Measurements from ENCODE around the gene PTDSS2. TPM values are rescaled to one million over a fixed set of nuclear protein-coding genes. Genes with fewer than 3 reads are reported as not detected.
A peak's percentile ranks its signal among the peaks of the same experiment; 100 is the strongest.

PTDSS2 gene
- total RNA-seq, 1 experiment from 2014 or later: 49.5 TPM

DNA sequence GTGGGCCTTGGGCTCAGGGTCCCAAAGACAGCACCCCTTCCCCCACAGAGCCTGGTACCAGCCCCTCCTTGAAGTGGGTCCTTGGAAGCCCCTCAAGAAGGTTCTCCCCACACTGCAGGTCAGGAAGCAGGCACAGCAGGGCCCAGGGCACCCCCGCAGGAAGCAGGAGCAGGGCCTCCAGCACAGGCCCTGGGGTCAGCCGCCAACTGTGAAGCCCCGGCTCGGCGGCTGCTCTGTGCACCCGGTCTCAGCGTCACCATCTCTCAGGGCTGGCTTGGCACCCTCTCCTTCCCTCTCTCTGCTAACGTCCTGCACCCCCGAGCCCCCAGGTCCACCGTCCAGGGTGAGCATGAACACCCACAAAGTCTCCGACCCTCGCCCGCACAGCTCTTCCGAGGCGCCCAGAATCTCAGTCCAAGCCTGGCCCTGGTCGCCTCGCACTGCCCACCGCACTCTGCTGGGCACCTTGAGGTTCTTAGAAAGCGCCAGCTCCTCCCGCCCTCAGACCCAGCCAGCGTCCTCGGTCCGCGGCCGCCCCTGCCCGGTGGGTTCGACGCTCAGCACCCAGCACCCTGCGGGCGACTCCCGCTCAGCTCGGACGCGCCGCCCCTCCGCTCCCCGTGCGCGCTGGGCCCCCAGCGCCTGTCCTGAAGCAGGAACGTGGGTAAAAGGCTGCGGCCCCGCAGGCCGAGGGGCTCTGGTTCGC, 33.9 kb upstream of the PTDSS2 start:
- ChIA-PET CTCF (interaction anchor here (0.8 to 3.9 kb wide), 9 partner anchors 9 to 166 kb away, joined by 3 to 35 read pairs (median 4); no protein-coding TSS in a partner anchor), POLR2A (interaction anchor here (0.9 to 2.4 kb wide), 7 partner anchors 9 to 120 kb away, joined by 3 to 12 read pairs (median 4); partner anchors contain the start of genes IFITM5 and PKP3)
- Mint-ChIP-seq H3K36me3 (no peaks in the 10 kb centered on the region), H3K4me1 (peaks cover 23% of the 10 kb centered on the region), H3K27ac (no peak overlapping the region), H3K9me3 (no peaks in the 10 kb centered on the region), H3K27me3 (ENCODE audit: low read depth) (peaks cover 10% of the 10 kb centered on the region), H3K4me3 (peak overlapping the region; percentile 74)
- ATAC-seq (peak; percentile 1; the same call in 1 of the 2 replicates), DNase-seq (ENCODE audit: low spot score) (peak; percentile 21)
- TF ChIP-seq, protein P1, sequence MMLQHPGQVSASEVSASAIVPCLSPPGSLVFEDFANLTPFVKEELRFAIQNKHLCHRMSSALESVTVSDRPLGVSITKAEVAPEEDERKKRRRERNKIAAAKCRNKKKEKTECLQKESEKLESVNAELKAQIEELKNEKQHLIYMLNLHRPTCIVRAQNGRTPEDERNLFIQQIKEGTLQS (CRISPR knock-in tag; conservative IDR thresholded peaks at IDR 0.05): 0 out of 2 replicates have a peak, but pooled peaks have one; percentile 25
- no peak for TF ChIP-seq GTF2I (CRISPR knock-in tag; conservative IDR thresholded peaks at IDR 0.05)
- TF ChIP-seq ZNF671 (CRISPR knock-in tag; IDR thresholded peaks at IDR 0.05): no peak
- 0 out of 2 replicates have a peak, but pooled peaks have one; percentile 52 for TF ChIP-seq ATF1 (CRISPR knock-in tag; IDR thresholded peaks at IDR 0.05)

DNA sequence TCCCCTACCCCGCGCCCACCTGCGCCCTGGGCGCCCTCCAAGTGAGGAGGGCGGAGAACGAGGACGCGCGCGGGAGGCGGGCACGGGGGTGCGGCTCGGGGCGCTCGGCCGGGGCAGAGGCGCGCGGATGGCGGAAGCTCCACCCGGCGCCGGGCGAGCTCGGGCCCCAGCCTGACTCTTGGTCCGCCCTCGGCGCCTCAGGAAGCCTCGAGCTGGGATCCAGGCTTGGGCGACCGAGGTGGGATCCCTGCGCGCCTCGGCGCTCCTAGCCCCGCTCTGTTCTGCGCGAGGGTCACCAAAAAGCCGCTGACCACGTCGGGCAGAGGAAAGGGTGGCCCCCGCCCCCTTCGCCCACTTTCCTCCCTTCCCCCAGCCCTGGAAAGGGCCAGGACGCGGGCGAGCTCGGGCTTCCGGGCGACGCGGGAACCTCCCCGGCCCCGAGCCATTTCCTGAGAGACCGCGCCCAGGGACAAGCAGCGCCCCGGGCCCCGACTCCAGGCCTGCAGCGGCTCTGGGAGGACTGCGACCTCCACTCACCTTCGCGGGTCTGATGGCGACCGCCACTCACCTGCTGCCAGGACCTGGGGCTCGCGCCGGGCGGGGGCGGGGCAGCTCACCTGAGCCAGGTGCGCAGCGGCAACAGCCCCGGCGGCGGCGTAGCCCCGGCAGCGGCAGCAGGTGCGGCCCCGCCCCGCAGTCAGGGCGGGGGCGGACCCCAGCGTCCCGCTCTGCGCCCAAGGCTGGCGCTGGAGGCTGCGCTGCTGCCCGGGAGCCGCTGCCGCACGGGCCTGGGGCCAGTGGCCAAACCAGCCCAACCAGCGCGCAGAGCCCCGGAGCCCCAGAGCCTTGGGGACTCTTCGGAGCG, 33.1 kb upstream of the PTDSS2 start:
- H3K4me3 Mint-ChIP-seq: peak overlapping the region; percentile 74
- peaks cover 10% of the 10 kb centered on the region for H3K27me3 Mint-ChIP-seq (ENCODE audit: low read depth)
- ATAC-seq: peak; percentile 84
- DNase-seq (ENCODE audit: low spot score): peak; percentile 88
- POLR2A ChIA-PET: interaction anchor here (0.6 to 2.4 kb wide), 8 partner anchors 9 to 119 kb away, joined by 3 to 12 read pairs (median 4); partner anchors contain the start of genes IFITM5 and PKP3
- CTCF ChIA-PET: interaction anchor here (0.6 to 3.9 kb wide), 10 partner anchors 10 to 167 kb away, joined by 3 to 35 read pairs (median 4); partner anchors contain the start of gene PKP3
- no peaks in the 10 kb centered on the region for H3K9me3 Mint-ChIP-seq
- H3K36me3 Mint-ChIP-seq: no peaks in the 10 kb centered on the region
- H3K4me1 Mint-ChIP-seq: peaks cover 23% of the 10 kb centered on the region
- H3K27ac Mint-ChIP-seq: no peak overlapping the region
- TF ChIP-seq, protein P2, sequence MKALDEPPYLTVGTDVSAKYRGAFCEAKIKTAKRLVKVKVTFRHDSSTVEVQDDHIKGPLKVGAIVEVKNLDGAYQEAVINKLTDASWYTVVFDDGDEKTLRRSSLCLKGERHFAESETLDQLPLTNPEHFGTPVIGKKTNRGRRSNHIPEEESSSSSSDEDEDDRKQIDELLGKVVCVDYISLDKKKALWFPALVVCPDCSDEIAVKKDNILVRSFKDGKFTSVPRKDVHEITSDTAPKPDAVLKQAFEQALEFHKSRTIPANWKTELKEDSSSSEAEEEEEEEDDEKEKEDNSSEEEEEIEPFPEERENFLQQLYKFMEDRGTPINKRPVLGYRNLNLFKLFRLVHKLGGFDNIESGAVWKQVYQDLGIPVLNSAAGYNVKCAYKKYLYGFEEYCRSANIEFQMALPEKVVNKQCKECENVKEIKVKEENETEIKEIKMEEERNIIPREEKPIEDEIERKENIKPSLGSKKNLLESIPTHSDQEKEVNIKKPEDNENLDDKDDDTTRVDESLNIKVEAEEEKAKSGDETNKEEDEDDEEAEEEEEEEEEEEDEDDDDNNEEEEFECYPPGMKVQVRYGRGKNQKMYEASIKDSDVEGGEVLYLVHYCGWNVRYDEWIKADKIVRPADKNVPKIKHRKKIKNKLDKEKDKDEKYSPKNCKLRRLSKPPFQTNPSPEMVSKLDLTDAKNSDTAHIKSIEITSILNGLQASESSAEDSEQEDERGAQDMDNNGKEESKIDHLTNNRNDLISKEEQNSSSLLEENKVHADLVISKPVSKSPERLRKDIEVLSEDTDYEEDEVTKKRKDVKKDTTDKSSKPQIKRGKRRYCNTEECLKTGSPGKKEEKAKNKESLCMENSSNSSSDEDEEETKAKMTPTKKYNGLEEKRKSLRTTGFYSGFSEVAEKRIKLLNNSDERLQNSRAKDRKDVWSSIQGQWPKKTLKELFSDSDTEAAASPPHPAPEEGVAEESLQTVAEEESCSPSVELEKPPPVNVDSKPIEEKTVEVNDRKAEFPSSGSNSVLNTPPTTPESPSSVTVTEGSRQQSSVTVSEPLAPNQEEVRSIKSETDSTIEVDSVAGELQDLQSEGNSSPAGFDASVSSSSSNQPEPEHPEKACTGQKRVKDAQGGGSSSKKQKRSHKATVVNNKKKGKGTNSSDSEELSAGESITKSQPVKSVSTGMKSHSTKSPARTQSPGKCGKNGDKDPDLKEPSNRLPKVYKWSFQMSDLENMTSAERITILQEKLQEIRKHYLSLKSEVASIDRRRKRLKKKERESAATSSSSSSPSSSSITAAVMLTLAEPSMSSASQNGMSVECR (CRISPR knock-in tag; IDR thresholded peaks at IDR 0.05; ENCODE audit: borderline replicate concordance): 0 out of 2 replicates have a peak, but pooled peaks have one; percentile 60
- TF ChIP-seq TP53 (CRISPR knock-in tag; IDR thresholded peaks at IDR 0.05) (no peak), ZNF138 (CRISPR knock-in tag; conservative IDR thresholded peaks at IDR 0.05) (0 out of 2 replicates have a peak, but pooled peaks have one; percentile 25), ZNF416 (CRISPR knock-in tag; IDR thresholded peaks at IDR 0.05) (no peak), SMAD4 (CRISPR knock-in tag; IDR thresholded peaks at IDR 0.05) (no peak), CBFB (CRISPR knock-in tag; IDR thresholded peaks at IDR 0.05; ENCODE audit: low read depth) (peak; percentile 53; the same call in 1 of the 2 replicates), CREM (CRISPR knock-in tag; IDR thresholded peaks at IDR 0.05) (no peak), ZNF232 (CRISPR knock-in tag; IDR thresholded peaks at IDR 0.05) (no peak), ESRRA (CRISPR knock-in tag; IDR thresholded peaks at IDR 0.05; ENCODE audit: borderline replicate concordance) (peak; percentile 54; the same call in 1 of the 2 replicates), MXD4 (CRISPR knock-in tag; IDR thresholded peaks at IDR 0.05; ENCODE audit: borderline replicate concordance) (no peak), PRRX2 (CRISPR knock-in tag; IDR thresholded peaks at IDR 0.05) (no peak), ETV6 (CRISPR knock-in tag; IDR thresholded peaks at IDR 0.05) (peak; percentile 75; the same call in 1 of the 2 replicates), ATF1 (CRISPR knock-in tag; IDR thresholded peaks at IDR 0.05) (no peak), NR2C2 (CRISPR knock-in tag; IDR thresholded peaks at IDR 0.05) (no peak)
- TF ChIP-seq, protein P3, sequence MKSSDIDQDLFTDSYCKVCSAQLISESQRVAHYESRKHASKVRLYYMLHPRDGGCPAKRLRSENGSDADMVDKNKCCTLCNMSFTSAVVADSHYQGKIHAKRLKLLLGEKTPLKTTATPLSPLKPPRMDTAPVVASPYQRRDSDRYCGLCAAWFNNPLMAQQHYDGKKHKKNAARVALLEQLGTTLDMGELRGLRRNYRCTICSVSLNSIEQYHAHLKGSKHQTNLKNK (CRISPR knock-in tag; IDR thresholded peaks at IDR 0.05): no peak
- TF ChIP-seq, protein P4, sequence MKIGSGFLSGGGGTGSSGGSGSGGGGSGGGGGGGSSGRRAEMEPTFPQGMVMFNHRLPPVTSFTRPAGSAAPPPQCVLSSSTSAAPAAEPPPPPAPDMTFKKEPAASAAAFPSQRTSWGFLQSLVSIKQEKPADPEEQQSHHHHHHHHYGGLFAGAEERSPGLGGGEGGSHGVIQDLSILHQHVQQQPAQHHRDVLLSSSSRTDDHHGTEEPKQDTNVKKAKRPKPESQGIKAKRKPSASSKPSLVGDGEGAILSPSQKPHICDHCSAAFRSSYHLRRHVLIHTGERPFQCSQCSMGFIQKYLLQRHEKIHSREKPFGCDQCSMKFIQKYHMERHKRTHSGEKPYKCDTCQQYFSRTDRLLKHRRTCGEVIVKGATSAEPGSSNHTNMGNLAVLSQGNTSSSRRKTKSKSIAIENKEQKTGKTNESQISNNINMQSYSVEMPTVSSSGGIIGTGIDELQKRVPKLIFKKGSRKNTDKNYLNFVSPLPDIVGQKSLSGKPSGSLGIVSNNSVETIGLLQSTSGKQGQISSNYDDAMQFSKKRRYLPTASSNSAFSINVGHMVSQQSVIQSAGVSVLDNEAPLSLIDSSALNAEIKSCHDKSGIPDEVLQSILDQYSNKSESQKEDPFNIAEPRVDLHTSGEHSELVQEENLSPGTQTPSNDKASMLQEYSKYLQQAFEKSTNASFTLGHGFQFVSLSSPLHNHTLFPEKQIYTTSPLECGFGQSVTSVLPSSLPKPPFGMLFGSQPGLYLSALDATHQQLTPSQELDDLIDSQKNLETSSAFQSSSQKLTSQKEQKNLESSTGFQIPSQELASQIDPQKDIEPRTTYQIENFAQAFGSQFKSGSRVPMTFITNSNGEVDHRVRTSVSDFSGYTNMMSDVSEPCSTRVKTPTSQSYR (CRISPR knock-in tag; IDR thresholded peaks at IDR 0.05): peak; percentile 64; the same call in 1 of the 2 replicates
- TF ChIP-seq, protein P5, sequence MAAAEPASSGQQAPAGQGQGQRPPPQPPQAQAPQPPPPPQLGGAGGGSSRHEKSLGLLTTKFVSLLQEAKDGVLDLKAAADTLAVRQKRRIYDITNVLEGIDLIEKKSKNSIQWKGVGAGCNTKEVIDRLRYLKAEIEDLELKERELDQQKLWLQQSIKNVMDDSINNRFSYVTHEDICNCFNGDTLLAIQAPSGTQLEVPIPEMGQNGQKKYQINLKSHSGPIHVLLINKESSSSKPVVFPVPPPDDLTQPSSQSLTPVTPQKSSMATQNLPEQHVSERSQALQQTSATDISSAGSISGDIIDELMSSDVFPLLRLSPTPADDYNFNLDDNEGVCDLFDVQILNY (CRISPR knock-in tag; IDR thresholded peaks at IDR 0.05): peak; percentile 74
- TF ChIP-seq, protein P6, sequence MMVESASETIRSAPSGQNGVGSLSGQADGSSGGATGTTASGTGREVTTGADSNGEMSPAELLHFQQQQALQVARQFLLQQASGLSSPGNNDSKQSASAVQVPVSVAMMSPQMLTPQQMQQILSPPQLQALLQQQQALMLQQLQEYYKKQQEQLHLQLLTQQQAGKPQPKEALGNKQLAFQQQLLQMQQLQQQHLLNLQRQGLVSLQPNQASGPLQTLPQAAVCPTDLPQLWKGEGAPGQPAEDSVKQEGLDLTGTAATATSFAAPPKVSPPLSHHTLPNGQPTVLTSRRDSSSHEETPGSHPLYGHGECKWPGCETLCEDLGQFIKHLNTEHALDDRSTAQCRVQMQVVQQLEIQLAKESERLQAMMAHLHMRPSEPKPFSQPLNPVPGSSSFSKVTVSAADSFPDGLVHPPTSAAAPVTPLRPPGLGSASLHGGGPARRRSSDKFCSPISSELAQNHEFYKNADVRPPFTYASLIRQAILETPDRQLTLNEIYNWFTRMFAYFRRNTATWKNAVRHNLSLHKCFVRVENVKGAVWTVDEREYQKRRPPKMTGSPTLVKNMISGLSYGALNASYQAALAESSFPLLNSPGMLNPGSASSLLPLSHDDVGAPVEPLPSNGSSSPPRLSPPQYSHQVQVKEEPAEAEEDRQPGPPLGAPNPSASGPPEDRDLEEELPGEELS (CRISPR knock-in tag; IDR thresholded peaks at IDR 0.05): peak; percentile 62
